Measurements from ENCODE around the gene CFAP46. TPM values are rescaled to one million over a fixed set of nuclear protein-coding genes. Genes with fewer than 3 reads are reported as not detected.

Gene CFAP46
- total RNA-seq, 1 donor from 2014 or later: not detected

- no peak for TF ChIP-seq CTCF (IDR thresholded peaks at IDR 0.05)
- Histone ChIP-seq H3K4me1 (no peaks in the 10 kb centered on the region), H3K9me3 (no peaks in the 10 kb centered on the region), H3K27ac (no peak overlapping the region), H3K27me3 (no peaks in the 10 kb centered on the region), H3K36me3 (no peaks in the 10 kb centered on the region), H3K4me3 (no peak overlapping the region)
- intact Hi-C loops (cut with DNase I): no loop called here
- no peak for DNase-seq (ENCODE audit: low spot score in 2 of 2)
Observed at GRCh38 chr10:132977807-132978206, 35.4 kb upstream of the CFAP46 start.

- H3K36me3 ChIP-seq: no peaks in the 10 kb centered on the region
- intact Hi-C loops (cut with DNase I): no loop called here
- no peak overlapping the region for H3K4me3 ChIP-seq
- H3K27me3 ChIP-seq: no peaks in the 10 kb centered on the region
- TF ChIP-seq CTCF (IDR thresholded peaks at IDR 0.05): no peak
- no peaks in the 10 kb centered on the region for H3K9me3 ChIP-seq
- DNase-seq (ENCODE audit: low spot score in 2 of 2): no peak
- no peaks in the 10 kb centered on the region for H3K4me1 ChIP-seq
- H3K27ac ChIP-seq: no peak overlapping the region
Observed at GRCh38 chr10:132977076-132977475, 34.7 kb upstream of the CFAP46 start.

GRCh38 chr10:132975831-132976682, 33.7 kb upstream of the CFAP46 start:
- no peak for DNase-seq (ENCODE audit: low spot score in 2 of 2)
- TF ChIP-seq CTCF (IDR thresholded peaks at IDR 0.05): no peak
- no peaks in the 10 kb centered on the region for H3K27me3 ChIP-seq

GRCh38 chr10:132974886-132975830, 32.8 kb upstream of the CFAP46 start:
- TF ChIP-seq CTCF (IDR thresholded peaks at IDR 0.05): no peak
- DNase-seq (ENCODE audit: low spot score in 2 of 2): no peak
- intact Hi-C loops (cut with DNase I): no loop called here
- no peaks in the 10 kb centered on the region for H3K9me3 ChIP-seq
- H3K27ac ChIP-seq: no peak overlapping the region
- H3K36me3 ChIP-seq: no peaks in the 10 kb centered on the region
- H3K4me1 ChIP-seq: no peaks in the 10 kb centered on the region
- H3K4me3 ChIP-seq: no peak overlapping the region
- no peaks in the 10 kb centered on the region for H3K27me3 ChIP-seq

More at GRCh38 chr10:132975831-132976682, 33.7 kb upstream of the CFAP46 start:
- H3K4me3 ChIP-seq: no peak overlapping the region
- H3K9me3 ChIP-seq: no peaks in the 10 kb centered on the region
- intact Hi-C loops (cut with DNase I): no loop called here
- no peak overlapping the region for H3K27ac ChIP-seq
- H3K4me1 ChIP-seq: no peaks in the 10 kb centered on the region
- no peaks in the 10 kb centered on the region for H3K36me3 ChIP-seq

GRCh38 chr10:132974249-132974796, 32.0 kb upstream of the CFAP46 start:
- intact Hi-C loops (cut with DNase I): no loop called here
- H3K36me3 ChIP-seq: no peaks in the 10 kb centered on the region
- H3K4me1 ChIP-seq: no peaks in the 10 kb centered on the region
- H3K27me3 ChIP-seq: no peaks in the 10 kb centered on the region
- no peak overlapping the region for H3K27ac ChIP-seq
- no peak for DNase-seq (ENCODE audit: low spot score in 2 of 2)
- TF ChIP-seq CTCF (IDR thresholded peaks at IDR 0.05): no peak
- no peaks in the 10 kb centered on the region for H3K9me3 ChIP-seq
- no peak overlapping the region for H3K4me3 ChIP-seq
